ENCODE measurements around the gene PPT1. TPM values are rescaled to one million over a fixed set of nuclear protein-coding genes. Genes with fewer than 3 reads are reported as not detected.
A peak's percentile ranks its signal among the peaks of the same experiment; 100 is the strongest.

Gene PPT1
- total and polyA plus RNA-seq, 4 donors = 73.2 to 152 (median 125) TPM

DNA sequence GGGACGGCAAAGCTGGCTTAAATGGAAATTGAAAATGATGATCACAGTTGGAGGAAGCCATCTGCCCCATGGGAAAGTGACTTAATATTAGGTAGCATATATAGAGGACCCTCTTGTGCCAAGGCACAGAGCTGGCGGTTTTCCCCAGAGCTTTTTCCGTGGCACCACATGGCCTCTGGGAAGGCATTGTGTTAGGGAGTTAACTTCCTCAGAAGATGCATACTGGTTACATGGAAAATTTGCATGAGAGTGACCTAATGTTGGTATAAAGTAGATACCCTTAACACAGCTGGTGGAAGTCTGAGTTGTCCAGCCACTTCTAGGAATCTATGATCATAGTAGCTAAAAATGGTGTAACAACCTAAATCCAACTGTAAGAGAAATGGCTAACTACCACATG lies 29.2 kb downstream of the PPT1 start:
- 89 to 92% methylated on average over 3 of the region's 3 CpGs for WGBS, 2 donors
- H3K4me3 ChIP-seq = no peak overlapping the region
- peaks cover 58 to 82% (median 68%) of the 10 kb centered on the region in 4 donors for H3K36me3 ChIP-seq (ENCODE audit: control insufficient read depth in 4 of 4, insufficient read depth in 4 of 4, low read length in 4 of 4)
- no peaks in the 10 kb centered on the region for H3K27me3 ChIP-seq (ENCODE audit: control insufficient read depth in 3 of 3, insufficient read depth in 3 of 3, low read length in 2 of 3)
- H3K4me1 ChIP-seq (ENCODE audit: control insufficient read depth in 5 of 5, insufficient read depth in 5 of 5, low read length in 5 of 5) = peaks cover 0 to 6% (median 0%) of the 10 kb centered on the region in 5 donors
- TF ChIP-seq, protein P1, sequence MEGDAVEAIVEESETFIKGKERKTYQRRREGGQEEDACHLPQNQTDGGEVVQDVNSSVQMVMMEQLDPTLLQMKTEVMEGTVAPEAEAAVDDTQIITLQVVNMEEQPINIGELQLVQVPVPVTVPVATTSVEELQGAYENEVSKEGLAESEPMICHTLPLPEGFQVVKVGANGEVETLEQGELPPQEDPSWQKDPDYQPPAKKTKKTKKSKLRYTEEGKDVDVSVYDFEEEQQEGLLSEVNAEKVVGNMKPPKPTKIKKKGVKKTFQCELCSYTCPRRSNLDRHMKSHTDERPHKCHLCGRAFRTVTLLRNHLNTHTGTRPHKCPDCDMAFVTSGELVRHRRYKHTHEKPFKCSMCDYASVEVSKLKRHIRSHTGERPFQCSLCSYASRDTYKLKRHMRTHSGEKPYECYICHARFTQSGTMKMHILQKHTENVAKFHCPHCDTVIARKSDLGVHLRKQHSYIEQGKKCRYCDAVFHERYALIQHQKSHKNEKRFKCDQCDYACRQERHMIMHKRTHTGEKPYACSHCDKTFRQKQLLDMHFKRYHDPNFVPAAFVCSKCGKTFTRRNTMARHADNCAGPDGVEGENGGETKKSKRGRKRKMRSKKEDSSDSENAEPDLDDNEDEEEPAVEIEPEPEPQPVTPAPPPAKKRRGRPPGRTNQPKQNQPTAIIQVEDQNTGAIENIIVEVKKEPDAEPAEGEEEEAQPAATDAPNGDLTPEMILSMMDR (IDR thresholded peaks at IDR 0.05; ENCODE audit: control extremely low read depth, extremely low read depth) = no peak
- ATAC-seq (ENCODE audit: insufficient read depth, low FRiP score) (no peak), DNase-seq (no peak)
- H3K27ac ChIP-seq (ENCODE audit: low read depth in 1 of 2, low read length in 1 of 2) = no peak overlapping the region
- no peak overlapping the region for H3K9ac ChIP-seq (ENCODE audit: insufficient read depth in 1 of 2, low read length in 2 of 2)
- no peaks in the 10 kb centered on the region for H3K9me3 ChIP-seq (ENCODE audit: control insufficient read depth in 4 of 4, insufficient read depth in 3 of 4, low read length in 3 of 4)

DNA sequence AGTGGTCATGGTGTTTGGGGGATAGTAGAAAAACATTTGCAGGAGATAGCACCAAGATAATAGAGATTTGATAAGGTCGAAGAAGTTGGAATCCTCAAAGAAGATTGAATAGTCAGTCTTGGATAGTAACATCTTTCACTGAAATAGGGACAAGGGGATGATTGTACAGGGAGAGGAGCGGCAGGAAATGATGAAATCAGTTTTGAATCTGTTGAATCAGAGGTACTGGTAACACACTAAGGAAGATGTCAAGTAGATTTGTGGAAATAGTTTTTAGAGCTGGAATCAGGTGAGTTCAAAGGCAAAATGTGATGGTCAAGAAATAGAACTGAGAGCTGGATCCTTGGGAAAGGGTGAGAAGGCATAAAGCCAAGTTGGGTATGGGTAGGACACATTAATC lies 30.0 kb downstream of the PPT1 start:
- H3K4me3 ChIP-seq = no peak overlapping the region
- H3K9ac ChIP-seq (ENCODE audit: insufficient read depth in 1 of 2, low read length in 2 of 2) = no peak overlapping the region
- H3K36me3 ChIP-seq (ENCODE audit: control insufficient read depth in 4 of 4, insufficient read depth in 4 of 4, low read length in 4 of 4) = peaks cover 56 to 81% (median 64%) of the 10 kb centered on the region in 4 donors
- no peak overlapping the region for H3K27ac ChIP-seq (ENCODE audit: low read depth in 1 of 2, low read length in 1 of 2)
- TF ChIP-seq, protein P1 (IDR thresholded peaks at IDR 0.05; ENCODE audit: control extremely low read depth, extremely low read depth) = no peak
- H3K9me3 ChIP-seq (ENCODE audit: control insufficient read depth in 4 of 4, insufficient read depth in 3 of 4, low read length in 3 of 4) = no peaks in the 10 kb centered on the region
- 72 to 83% methylated on average over 2 of the region's 2 CpGs for WGBS, 2 donors
- H3K27me3 ChIP-seq (ENCODE audit: control insufficient read depth in 3 of 3, insufficient read depth in 3 of 3, low read length in 2 of 3) = no peaks in the 10 kb centered on the region
- ATAC-seq (ENCODE audit: insufficient read depth, low FRiP score) (no peak), DNase-seq (no peak)
- peaks cover 0 to 6% (median 0%) of the 10 kb centered on the region in 5 donors for H3K4me1 ChIP-seq (ENCODE audit: control insufficient read depth in 5 of 5, insufficient read depth in 5 of 5, low read length in 5 of 5)

DNA sequence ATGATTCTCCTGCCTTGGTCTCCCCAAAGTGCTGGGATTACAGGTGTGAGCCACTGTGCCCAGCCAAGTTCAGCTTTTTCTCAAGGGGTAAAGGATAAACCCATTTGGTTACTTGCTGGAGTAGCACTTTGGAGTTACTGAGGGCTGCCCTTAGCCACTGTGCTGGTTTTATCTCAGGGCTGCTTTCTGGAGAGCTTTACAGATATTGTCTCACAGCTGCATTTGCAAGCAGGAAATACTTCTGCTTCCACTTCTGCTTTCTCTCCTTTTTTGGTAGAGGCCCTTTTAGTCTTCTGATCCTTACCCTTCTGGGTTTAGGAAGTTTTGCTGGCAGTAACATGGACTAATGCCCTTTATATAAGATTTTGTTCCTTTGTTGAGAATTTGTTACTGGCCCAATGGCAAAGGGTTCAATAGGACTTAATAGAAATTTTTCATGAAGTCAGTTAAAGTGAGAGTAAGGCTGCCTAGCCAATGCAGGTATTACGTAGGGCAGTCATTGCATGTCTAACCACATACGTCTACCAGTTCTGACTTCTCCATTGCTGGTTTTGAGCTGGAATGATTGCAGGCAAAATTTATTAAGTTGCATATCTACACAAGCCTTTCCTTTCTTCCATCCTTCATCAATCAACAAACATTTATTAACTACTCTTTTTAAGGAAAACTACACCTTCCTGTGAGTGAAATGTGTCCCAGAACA lies 32.1 kb downstream of the PPT1 start:
- peak overlapping the region in 1 of 2 donors; percentile 52 for H3K27ac ChIP-seq (ENCODE audit: low read depth in 1 of 2, low read length in 1 of 2)
- no peak overlapping the region for H3K9ac ChIP-seq (ENCODE audit: insufficient read depth in 1 of 2, low read length in 2 of 2)
- TF ChIP-seq, protein P1 (IDR thresholded peaks at IDR 0.05; ENCODE audit: control extremely low read depth, extremely low read depth) = no peak
- H3K4me3 ChIP-seq = no peak overlapping the region
- ATAC-seq (ENCODE audit: insufficient read depth, low FRiP score) (no peak), DNase-seq (no peak)
- peaks cover 48 to 73% (median 64%) of the 10 kb centered on the region in 4 donors for H3K36me3 ChIP-seq (ENCODE audit: control insufficient read depth in 4 of 4, insufficient read depth in 4 of 4, low read length in 4 of 4)
- 36 to 73% methylated on average over 2 of the region's 2 CpGs for WGBS, 2 donors
- peaks cover 0 to 15% (median 0%) of the 10 kb centered on the region in 5 donors for H3K4me1 ChIP-seq (ENCODE audit: control insufficient read depth in 5 of 5, insufficient read depth in 5 of 5, low read length in 5 of 5)
- no peaks in the 10 kb centered on the region for H3K27me3 ChIP-seq (ENCODE audit: control insufficient read depth in 3 of 3, insufficient read depth in 3 of 3, low read length in 2 of 3)
- no peaks in the 10 kb centered on the region for H3K9me3 ChIP-seq (ENCODE audit: control insufficient read depth in 4 of 4, insufficient read depth in 3 of 4, low read length in 3 of 4)

All from lung (tissue), 12 donors.